Esophagus muscularis mucosa (tissue), 4 donors: Measurements from ENCODE around the gene MRPL21.

Source experiments
- CTCF ChIP-seq, 3 experiments: fragments of 200-600 bp in 2 of 3; fragments of 450-650 bp in 1 of 3; sonication (generic) in 2 of 3; IDR thresholded peaks; one replicate each; pipeline ENCODE4 v1.5.1; 2017 to 2019; ENCODE audit warnings: antibody characterized with exemption in 3 of 3, mild to moderate bottlenecking in 2 of 3, moderate library complexity in 1 of 3
- EP300 ChIP-seq: sonication (generic); formaldehyde crosslinking; IDR thresholded peaks from one replicate; pipeline ENCODE4 v1.6.1; 2017; ENCODE audit warnings: antibody characterized with exemption
- POLR2A ChIP-seq: fragments of 450-650 bp; IDR thresholded peaks from one replicate; pipeline ENCODE4 v1.6.1; 2017; ENCODE audit warnings: antibody characterized with exemption, moderate library complexity, mild to moderate bottlenecking, low read depth
- POLR2AphosphoS5 ChIP-seq, 2 donors: sonication (generic); formaldehyde crosslinking; IDR thresholded peaks; one replicate each; pipeline ENCODE4 v1.6.1; 2017; ENCODE audit warnings: antibody characterized with exemption in 2 of 2

- TF ChIP-seq POLR2AphosphoS5 (IDR thresholded peaks at IDR 0.05) = no peak
- no peak for TF ChIP-seq CTCF (IDR thresholded peaks at IDR 0.05)
- no peak for TF ChIP-seq POLR2A
- TF ChIP-seq EP300 = no peak
Measured at GRCh38 chr11:68940651-68941323, 37.2 kb upstream of the MRPL21 start.
